HG02973 (cell line): ENCODE results near the gene NUP205.

Source experiments
- ATAC-seq: cut with Tn5 transposase; IDR thresholded peaks from one replicate; pipeline ENCODE4 v1.9.1; 2021; ENCODE audit warnings: moderate library complexity; ENCODE audit not compliant: unreplicated experiment

The NUP205 gene

GRCh38 chr7:135538376-135538775, 19.3 kb upstream of the NUP205 start:
- ATAC-seq = no peak

- ATAC-seq = no peak
These were observed 18.1 kb upstream of the NUP205 start for GRCh38 chr7:135539629-135540028.

- no peak for ATAC-seq
These were observed 16.7 kb upstream of the NUP205 start for GRCh38 chr7:135541029-135541428.

GRCh38 chr7:135550196-135550595, 7.5 kb upstream of the NUP205 start:
- ATAC-seq = no peak

GRCh38 chr7:135552148-135552547, 5.6 kb upstream of the NUP205 start:
- ATAC-seq = no peak

GRCh38 chr7:135553346-135553745, 4.4 kb upstream of the NUP205 start:
- ATAC-seq = no peak

- peak; percentile 70 for ATAC-seq
These were observed 635 bp downstream of the NUP205 start for GRCh38 chr7:135558337-135558767.

- no peak for ATAC-seq
These were observed 1.2 kb downstream of the NUP205 start for GRCh38 chr7:135558881-135559280.

- no peak for ATAC-seq
These were observed 2.9 kb downstream of the NUP205 start for GRCh38 chr7:135560631-135561030.

GRCh38 chr7:135562720-135563119, 5.0 kb downstream of the NUP205 start:
- no peak for ATAC-seq

- no peak for ATAC-seq
These were observed 14.1 kb downstream of the NUP205 start for GRCh38 chr7:135571834-135572233.

GRCh38 chr7:135573541-135573940, 15.8 kb downstream of the NUP205 start:
- no peak for ATAC-seq

- no peak for ATAC-seq
These were observed 17.6 kb downstream of the NUP205 start for GRCh38 chr7:135575296-135575695.

- no peak for ATAC-seq
These were observed 20.9 kb downstream of the NUP205 start for GRCh38 chr7:135578569-135578968.

- ATAC-seq = no peak
These were observed 26.9 kb downstream of the NUP205 start for GRCh38 chr7:135584362-135585353.

- ATAC-seq = no peak
These were observed 39.6 kb downstream of the NUP205 start for GRCh38 chr7:135597181-135597925.

- ATAC-seq = no peak
These were observed 40.2 kb downstream of the NUP205 start for GRCh38 chr7:135597926-135598305.

- no peak for ATAC-seq
These were observed 41.8 kb downstream of the NUP205 start for GRCh38 chr7:135599471-135599870.

GRCh38 chr7:135600226-135600625, 42.5 kb downstream of the NUP205 start:
- ATAC-seq = no peak

- ATAC-seq = no peak
These were observed 43.5 kb downstream of the NUP205 start for GRCh38 chr7:135601182-135601581.

GRCh38 chr7:135602304-135602703, 44.6 kb downstream of the NUP205 start:
- ATAC-seq = no peak

- no peak for ATAC-seq
These were observed 58.4 kb downstream of the NUP205 start for GRCh38 chr7:135616136-135616535.
